ENCODE data around the gene PLEKHH2.

DNA sequence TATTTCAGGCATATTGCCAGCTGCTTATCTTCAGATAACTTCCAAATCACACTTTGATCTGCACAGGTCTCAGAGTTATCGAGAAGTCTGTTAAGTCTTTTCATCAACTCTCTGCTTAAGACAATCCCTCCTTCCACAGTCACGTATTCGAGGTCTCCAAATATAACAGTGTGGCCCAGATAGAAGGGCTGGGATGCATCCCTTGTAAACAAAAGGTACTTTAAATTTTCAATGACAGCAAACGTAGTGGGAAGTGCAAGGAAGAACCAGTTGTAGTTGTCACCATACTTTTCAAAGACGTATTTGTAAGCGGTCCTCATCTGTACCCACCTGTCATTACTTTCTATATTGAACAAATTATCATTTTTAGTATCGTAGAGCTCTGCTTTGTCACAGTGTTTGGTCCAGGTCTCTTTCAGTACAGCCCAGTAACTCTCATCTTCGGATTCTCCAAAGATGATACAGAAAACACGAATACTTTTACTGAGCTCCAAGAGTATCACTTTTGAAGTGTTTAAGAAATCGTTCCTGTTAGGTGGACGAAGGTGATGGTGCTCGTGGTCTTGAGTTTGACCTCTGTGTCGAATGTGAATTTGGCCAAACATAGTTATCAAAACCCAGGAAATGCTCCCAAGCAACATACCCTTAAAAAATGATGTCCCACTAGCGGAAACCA, 38.7 kb downstream of the PLEKHH2 start:
- TF ChIP-seq, protein P1, sequence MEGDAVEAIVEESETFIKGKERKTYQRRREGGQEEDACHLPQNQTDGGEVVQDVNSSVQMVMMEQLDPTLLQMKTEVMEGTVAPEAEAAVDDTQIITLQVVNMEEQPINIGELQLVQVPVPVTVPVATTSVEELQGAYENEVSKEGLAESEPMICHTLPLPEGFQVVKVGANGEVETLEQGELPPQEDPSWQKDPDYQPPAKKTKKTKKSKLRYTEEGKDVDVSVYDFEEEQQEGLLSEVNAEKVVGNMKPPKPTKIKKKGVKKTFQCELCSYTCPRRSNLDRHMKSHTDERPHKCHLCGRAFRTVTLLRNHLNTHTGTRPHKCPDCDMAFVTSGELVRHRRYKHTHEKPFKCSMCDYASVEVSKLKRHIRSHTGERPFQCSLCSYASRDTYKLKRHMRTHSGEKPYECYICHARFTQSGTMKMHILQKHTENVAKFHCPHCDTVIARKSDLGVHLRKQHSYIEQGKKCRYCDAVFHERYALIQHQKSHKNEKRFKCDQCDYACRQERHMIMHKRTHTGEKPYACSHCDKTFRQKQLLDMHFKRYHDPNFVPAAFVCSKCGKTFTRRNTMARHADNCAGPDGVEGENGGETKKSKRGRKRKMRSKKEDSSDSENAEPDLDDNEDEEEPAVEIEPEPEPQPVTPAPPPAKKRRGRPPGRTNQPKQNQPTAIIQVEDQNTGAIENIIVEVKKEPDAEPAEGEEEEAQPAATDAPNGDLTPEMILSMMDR (IDR thresholded peaks at IDR 0.05) = no peak
- no peak for TF ChIP-seq POLR2A (IDR thresholded peaks at IDR 0.05)
